H1 (cell line): ENCODE data around the gene PLEKHA5.

Source experiments
- CHD2 ChIP-seq: IDR thresholded peaks from 2 replicates; pipeline ENCODE4 v1.6.1; 2012; ENCODE audit warnings: low read length, improper control_type of control experiment
- CTCF ChIP-seq, 3 experiments: IDR thresholded peaks; 1 replicate in 2 of 3; 2 replicates in 1 of 3; pipeline versions ENCODE4 v1.5.1 to v1.6.1; 2011; ENCODE audit warnings: low read length in 3 of 3, mild to moderate bottlenecking in 3 of 3, inconsistent platforms in 2 of 3, low read depth in 1 of 3, moderate library complexity in 1 of 3; ENCODE audit not compliant: insufficient read depth in 1 of 3; ENCODE audit errors: control extremely low read depth in 1 of 3
- EZH2 ChIP-seq: fragments of 200-600 bp; sonication (generic); IDR thresholded peaks from 2 replicates; pipeline ENCODE4 v1.7.1; 2012; ENCODE audit warnings: low read depth, mild to moderate bottlenecking, moderate library complexity, low read length, inconsistent platforms; ENCODE audit not compliant: severe bottlenecking
- GABPA ChIP-seq: IDR thresholded peaks from 2 replicates; pipeline ENCODE4 v1.6.1; 2011; ENCODE audit warnings: mild to moderate bottlenecking, low read length, moderate library complexity, borderline replicate concordance; ENCODE audit not compliant: insufficient read depth
- POLR2A ChIP-seq, 2 experiments: IDR thresholded peaks; 1 replicate in 1 of 2; 2 replicates in 1 of 2; pipeline ENCODE4 v1.6.1; 2011; ENCODE audit warnings: low read depth in 2 of 2, low read length in 2 of 2, mild to moderate bottlenecking in 2 of 2; ENCODE audit errors: control extremely low read depth in 1 of 2
- POLR2AphosphoS5 ChIP-seq: IDR thresholded peaks from 2 replicates; pipeline ENCODE4 v1.6.1; 2011; ENCODE audit warnings: low read depth, low read length
- SIN3A ChIP-seq, 2 experiments: IDR thresholded peaks in 1 of 2; conservative IDR thresholded peaks in 1 of 2; 2 replicates each; pipeline ENCODE4 v1.6.1; 2011 to 2012; ENCODE audit warnings: low read length in 2 of 2, improper control_type of control experiment in 1 of 2, low read depth in 1 of 2, mild to moderate bottlenecking in 1 of 2
- TAF1 ChIP-seq: IDR thresholded peaks from 2 replicates; pipeline ENCODE4 v1.6.1; 2011; ENCODE audit warnings: mild to moderate bottlenecking, low read depth, low read length

DNA sequence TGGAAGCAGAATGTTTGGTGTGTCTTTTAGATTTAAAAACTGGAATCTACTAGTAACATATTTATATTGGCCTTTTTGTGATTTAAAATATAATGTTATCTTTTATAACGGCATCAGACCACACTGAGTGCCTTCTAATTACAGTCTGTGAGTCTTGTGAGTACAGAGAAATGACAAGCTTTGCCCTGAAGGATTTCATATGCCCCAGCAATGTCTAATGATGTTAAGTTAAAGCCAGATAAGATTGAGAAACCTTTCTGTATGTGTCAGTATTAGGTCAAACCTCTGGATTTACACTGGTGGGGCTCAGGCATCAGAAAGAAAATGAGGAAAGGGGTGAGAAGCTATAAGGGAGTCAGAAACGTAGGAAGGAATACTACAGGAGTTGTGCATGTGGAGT is 25.2 kb downstream of the PLEKHA5 start:
- TF ChIP-seq TAF1 = no peak
- no peak for TF ChIP-seq CHD2
- TF ChIP-seq GABPA = no peak
- no peak for TF ChIP-seq CTCF (IDR thresholded peaks at IDR 0.05; ENCODE audit: control extremely low read depth in 1 of 3, insufficient read depth in 1 of 3, low read depth in 1 of 3, low read length in 3 of 3)
- TF ChIP-seq POLR2AphosphoS5 = no peak
- TF ChIP-seq POLR2A (IDR thresholded peaks at IDR 0.05; ENCODE audit: control extremely low read depth in 1 of 2, low read depth in 2 of 2, low read length in 2 of 2) = no peak
- no peak for TF ChIP-seq EZH2
- no peak for TF ChIP-seq SIN3A (conservative IDR thresholded peaks at IDR 0.05 in 1 of 2, IDR thresholded peaks at IDR 0.05 in 1 of 2; ENCODE audit: low read depth in 1 of 2, low read length in 2 of 2)
